HG03108 (cell line): Measurements from ENCODE around the gene SMC6.

Source experiments
- ATAC-seq: cut with Tn5 transposase; IDR thresholded peaks from one replicate; pipeline ENCODE4 v1.9.1; 2021; ENCODE audit warnings: moderate library complexity; ENCODE audit not compliant: unreplicated experiment

SMC6 gene

DNA sequence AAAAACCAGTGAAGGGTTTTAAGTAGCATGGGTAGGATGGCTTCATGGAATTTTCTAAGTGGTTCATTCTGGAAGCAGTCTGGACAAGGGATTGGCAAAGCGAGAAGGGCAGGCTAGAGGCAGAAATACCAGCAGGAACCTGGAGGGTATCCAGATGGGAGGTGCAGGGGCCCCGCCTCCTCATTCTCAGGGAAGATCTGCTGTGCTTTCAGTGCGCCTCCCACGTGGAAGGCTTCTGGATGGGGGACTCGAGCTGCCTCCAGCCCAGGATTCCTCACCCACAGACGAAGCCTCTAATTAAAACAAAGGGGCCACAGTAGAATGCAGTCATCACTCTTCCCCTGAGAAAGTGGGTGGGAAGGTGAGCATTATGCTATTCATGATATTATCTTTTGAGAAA is 133.3 kb downstream of the SMC6 start:
- ATAC-seq, result no peak

DNA sequence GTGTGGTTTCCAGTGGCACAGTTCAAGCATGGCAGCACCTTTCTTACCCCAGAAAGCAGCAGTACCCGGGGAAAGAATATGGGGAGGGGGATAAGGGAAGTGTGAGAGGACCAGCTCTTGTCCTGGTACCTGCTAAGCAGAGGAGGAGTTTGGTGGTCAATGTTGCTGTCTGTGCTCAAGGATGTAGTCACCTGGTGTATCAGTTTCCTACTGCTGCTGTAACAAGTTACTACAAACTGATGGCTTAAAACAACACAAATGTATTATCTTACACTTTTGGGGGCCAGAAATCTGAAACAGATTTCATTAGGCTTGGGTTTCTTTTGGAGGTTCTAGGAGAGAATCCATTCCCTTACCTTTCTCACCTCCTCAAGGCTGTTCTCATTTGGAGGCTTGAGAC is 135.7 kb downstream of the SMC6 start:
- ATAC-seq, result no peak

DNA sequence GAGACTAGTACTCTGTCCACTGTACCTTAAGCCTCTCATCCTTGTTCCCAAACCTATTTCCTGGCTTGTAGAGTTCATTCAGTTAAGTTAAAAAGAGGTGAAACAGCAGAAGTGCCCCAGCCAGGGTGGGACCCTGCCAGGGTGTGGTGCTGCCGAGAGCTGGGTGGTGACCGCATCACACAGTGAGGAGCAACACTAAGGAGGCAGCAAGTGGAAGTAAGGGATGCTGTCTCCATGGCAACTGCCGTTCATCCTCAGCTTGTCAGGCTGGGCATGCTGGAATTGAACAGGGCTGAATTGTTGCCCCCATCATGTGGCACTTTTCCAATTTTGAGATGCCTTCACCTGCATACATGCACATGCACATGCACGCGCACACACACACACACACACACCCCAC is 136.1 kb downstream of the SMC6 start:
- no peak for ATAC-seq

DNA sequence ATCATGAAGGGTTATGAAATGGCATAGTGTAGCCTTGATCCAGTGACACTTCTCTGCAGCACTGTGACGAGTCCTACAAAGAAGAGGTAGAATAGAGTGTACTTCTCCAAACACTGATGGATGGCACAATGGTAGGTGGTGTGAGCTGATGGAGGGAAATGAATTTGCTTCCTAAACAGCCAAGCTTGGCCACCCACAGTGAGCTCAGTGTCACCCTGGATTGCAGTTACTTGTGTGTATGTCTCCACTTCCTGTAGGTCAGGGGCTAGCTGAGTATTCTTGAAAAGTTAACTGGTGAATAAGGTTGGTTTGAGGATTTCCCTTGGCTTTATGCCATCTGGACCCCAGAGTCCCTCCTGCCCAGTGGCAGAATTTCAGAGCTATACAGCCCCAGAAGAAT is 137.2 kb downstream of the SMC6 start:
- no peak for ATAC-seq

DNA sequence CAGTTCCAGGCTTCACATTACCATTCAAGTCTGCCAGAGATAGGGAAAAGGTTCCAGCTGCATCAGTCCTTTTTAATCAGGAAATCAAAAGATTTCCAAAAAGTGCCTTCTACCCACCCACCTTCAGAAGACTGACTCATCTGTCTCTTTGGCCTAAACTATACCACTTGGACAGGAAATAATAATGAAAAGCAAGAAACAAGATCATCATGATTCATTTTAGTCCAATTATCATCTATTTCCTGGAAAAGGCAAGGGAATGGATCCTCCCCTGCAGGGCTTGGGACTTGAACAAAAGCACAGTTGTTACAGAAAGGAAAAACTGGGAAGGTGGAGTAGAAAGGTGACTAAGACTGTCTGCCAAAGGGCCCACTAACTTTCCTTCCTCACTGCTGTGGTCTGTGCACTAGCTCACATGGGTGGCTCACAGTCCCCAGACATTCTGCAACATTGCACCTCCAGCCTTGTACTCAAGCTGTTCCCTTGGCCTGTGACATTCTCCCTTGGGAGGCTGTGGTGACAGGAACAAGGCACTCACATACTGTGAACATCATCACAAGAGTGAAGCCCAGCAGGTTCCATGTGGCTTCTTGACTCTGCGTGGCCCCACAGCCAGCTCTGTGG is 137.8 kb downstream of the SMC6 start:
- no peak for ATAC-seq

DNA sequence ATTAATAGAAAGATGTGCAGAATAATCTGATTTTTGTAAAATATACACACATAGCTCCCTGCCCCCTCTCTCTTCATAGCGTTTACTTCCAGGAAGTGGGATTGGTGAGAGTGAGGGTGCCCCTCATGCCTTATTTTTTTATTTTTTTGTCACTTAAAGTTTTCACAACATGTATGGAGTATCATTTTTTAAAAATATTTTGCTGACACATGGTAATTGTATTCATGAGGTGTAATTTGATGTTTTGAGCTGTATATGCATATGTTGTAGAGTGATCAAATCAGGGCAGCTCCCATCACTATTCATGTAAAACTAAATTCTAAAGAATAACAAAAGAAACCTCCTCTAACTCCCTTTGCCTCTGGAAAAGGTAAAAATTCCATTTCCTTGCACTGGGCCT is 138.5 kb downstream of the SMC6 start:
- no peak for ATAC-seq

DNA sequence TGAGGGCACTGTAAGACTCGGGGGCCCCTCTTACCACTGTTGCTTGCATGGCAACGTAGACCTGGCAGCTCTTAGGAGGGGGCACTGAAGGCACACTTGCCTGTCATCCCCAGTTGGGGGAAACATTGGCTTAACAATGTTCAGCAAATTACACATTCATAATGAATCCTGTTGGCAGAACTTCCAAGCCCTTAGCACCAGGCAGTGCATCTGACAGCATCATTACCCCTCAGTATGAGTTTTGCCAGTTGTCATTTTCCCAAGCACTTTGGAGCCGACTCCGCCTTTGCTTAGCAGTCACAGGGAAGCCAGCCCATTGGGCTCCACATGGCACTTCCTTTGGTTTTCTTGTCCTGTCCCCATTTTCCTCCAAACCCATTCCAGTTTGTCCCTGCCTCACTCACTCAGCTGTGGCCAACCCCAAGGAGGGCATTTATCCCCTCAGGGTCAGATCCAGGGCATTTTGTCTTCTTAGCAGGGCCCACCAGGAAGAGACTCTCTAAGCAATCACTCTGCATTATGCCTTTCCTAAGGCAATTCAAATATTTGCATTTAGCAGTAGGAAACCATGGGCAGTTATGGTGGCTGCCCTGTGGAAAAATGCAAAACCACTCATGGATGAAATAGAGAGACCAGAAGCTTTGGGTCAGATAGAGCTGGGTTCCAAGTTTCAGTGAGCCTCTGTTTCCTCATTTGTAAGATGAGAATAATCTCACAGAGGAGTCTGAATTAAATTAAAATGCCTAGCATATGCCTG is 139.3 kb downstream of the SMC6 start:
- no peak for ATAC-seq
